Activated CD8-positive, alpha-beta memory T cell treated with anti-CD3 and anti-CD28 coated beads, Interleukin-2, amount 10 ng/mL, durations not matched to agents 7 days and 5 days (primary cell): ENCODE results near the gene SKP2. TPM values are rescaled to one million over a fixed set of nuclear protein-coding genes. Genes with fewer than 3 reads are reported as not detected.

Source experiments
- ATAC-seq: fragments of 150-1000 bp; cut with Tn5 transposase; one replicate; pipeline ENCODE4 v1.10.0; 2021; ENCODE audit warnings: moderate library complexity
- CTCF ChIA-PET: fragments of 350-600 bp; sonication (Branson Sonifier 250); formaldehyde crosslinking; loops from one replicate; lab custom pipeline; 2021; ENCODE audit warnings: antibody characterized with exemption; lab: Charles Lee
- DNase-seq: peaks from one replicate; pipeline ENCODE4 v3.0.0-alpha.2; 2020
- H3K27ac Mint-ChIP-seq: one replicate; pipeline ENCODE4 v1.8.0; 2021; ENCODE audit warnings: mild to moderate bottlenecking, mixed read lengths
- H3K27me3 Mint-ChIP-seq: one replicate; pipeline ENCODE4 v1.8.0; 2021; ENCODE audit warnings: mixed read lengths
- H3K36me3 Mint-ChIP-seq: one replicate; pipeline ENCODE4 v1.8.0; 2021; ENCODE audit warnings: mild to moderate bottlenecking, mixed read lengths
- H3K4me1 Mint-ChIP-seq: one replicate; pipeline ENCODE4 v1.8.0; 2021; ENCODE audit warnings: mixed read lengths
- H3K4me3 Mint-ChIP-seq: one replicate; pipeline ENCODE4 v1.8.0; 2021; ENCODE audit warnings: mild to moderate bottlenecking, moderate library complexity, mixed read lengths
- H3K9me3 Mint-ChIP-seq: one replicate; pipeline ENCODE4 v1.8.0; 2022; ENCODE audit warnings: low read depth, mixed read lengths
- microRNA-seq: library from miRNA; unstranded; fragments of <30 nt; microRNA quantifications from one replicate; pipeline ENCODE4 v1.2.0, GENCODE V29; 2022
- total RNA-seq, 2 experiments: library from RNA; stranded (reverse); gene quantifications; one replicate each; pipeline ENCODE4 v1.2.3, GENCODE V29; 2021

SKP2 gene
- total RNA-seq, 2 experiments from 2014 or later, result 43.5 to 52.3 TPM

- ATAC-seq (no peak), DNase-seq (no peak)
- no peak overlapping the region for H3K27ac Mint-ChIP-seq
- no peaks in the 10 kb centered on the region for H3K4me1 Mint-ChIP-seq
- no peaks in the 10 kb centered on the region for H3K9me3 Mint-ChIP-seq
- no peak overlapping the region for H3K4me3 Mint-ChIP-seq
- H3K27me3 Mint-ChIP-seq, result no peaks in the 10 kb centered on the region
- H3K36me3 Mint-ChIP-seq, result peaks cover 16% of the 10 kb centered on the region
- CTCF ChIA-PET, result no interaction called here
These were observed 70.7 kb downstream of the SKP2 start for GRCh38 chr5:36222620-36223019.

DNA sequence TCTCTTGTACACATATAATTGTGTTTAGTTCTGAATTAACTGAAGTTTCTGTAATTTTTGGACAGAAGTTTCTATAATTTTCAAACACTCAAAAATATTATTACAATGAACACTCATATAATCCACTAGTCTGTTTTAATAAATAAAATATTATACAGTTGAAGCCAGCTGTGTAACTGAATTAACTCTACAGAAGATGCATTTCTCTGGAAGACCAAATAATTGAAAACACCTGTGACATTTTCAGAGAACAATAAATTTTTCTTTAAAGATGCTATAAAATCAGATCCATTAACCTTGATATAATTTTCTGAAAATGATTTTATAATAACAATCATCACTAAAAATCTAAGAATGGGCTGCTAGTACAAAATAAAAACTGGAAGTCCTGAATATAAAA is 75.1 kb downstream of the SKP2 start:
- CTCF ChIA-PET, result interaction anchor here (1.3 to 1.5 kb wide), 2 partner anchors 14 to 15 kb away, joined by 3 to 4 read pairs; partner anchors contain the start of gene NADK2
- no peak for DNase-seq
- no peak for ATAC-seq
- peaks cover 9% of the 10 kb centered on the region for H3K36me3 Mint-ChIP-seq
- H3K4me3 Mint-ChIP-seq, result no peak overlapping the region
- no peaks in the 10 kb centered on the region for H3K27me3 Mint-ChIP-seq
- H3K27ac Mint-ChIP-seq, result no peak overlapping the region
- H3K9me3 Mint-ChIP-seq, result no peaks in the 10 kb centered on the region
- no peaks in the 10 kb centered on the region for H3K4me1 Mint-ChIP-seq

- CTCF ChIA-PET, result interaction anchor here (1.5 kb wide), 1 partner anchor 12 kb away, joined by 4 read pairs; no protein-coding TSS in a partner anchor
- Mint-ChIP-seq H3K4me3 (no peak overlapping the region), H3K36me3 (peaks cover 9% of the 10 kb centered on the region), H3K4me1 (no peaks in the 10 kb centered on the region), H3K27ac (no peak overlapping the region), H3K9me3 (no peaks in the 10 kb centered on the region), H3K27me3 (no peaks in the 10 kb centered on the region)
- ATAC-seq, result no peak
- DNase-seq, result no peak
These were observed 76.6 kb downstream of the SKP2 start for GRCh38 chr5:36228505-36228904.

- H3K27me3 Mint-ChIP-seq, result no peaks in the 10 kb centered on the region
- no peak for ATAC-seq
- H3K4me3 Mint-ChIP-seq, result no peak overlapping the region
- no peak for DNase-seq
- CTCF ChIA-PET, result interaction anchor here (0.9 to 1.1 kb wide), 2 partner anchors 11 to 151 kb away, joined by 4 read pairs; no protein-coding TSS in a partner anchor
- no peak overlapping the region for H3K27ac Mint-ChIP-seq
- no peaks in the 10 kb centered on the region for H3K4me1 Mint-ChIP-seq
- peaks cover 3% of the 10 kb centered on the region for H3K36me3 Mint-ChIP-seq
- H3K9me3 Mint-ChIP-seq, result no peaks in the 10 kb centered on the region
These were observed 78.4 kb downstream of the SKP2 start for GRCh38 chr5:36230151-36230790.

DNA sequence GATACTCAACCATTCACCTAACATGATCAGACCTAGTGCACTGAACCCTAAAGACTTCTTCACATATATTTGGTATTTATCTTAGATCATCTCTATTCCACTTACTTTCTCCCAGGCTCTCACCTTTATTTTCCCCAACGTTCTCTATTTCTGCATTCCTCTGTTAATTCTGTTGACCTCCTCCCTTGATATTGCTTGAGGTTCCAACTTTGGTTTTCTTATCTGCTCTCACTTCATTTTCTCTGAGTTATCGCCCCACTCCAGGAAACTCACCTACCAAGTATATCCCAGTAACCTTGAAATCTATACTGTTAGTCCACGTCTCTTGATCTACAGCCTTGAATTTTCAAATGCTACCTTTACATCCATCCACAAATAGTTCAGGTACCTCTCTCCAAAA is 80.6 kb downstream of the SKP2 start:
- CTCF ChIA-PET, result interaction anchor here (1.4 kb wide), 1 partner anchor 9 kb away, joined by 4 read pairs; no protein-coding TSS in a partner anchor
- no peaks in the 10 kb centered on the region for H3K36me3 Mint-ChIP-seq
- H3K4me3 Mint-ChIP-seq, result no peak overlapping the region
- peaks cover under 1% of the 10 kb centered on the region for H3K4me1 Mint-ChIP-seq
- ATAC-seq (no peak), DNase-seq (no peak)
- H3K9me3 Mint-ChIP-seq, result no peaks in the 10 kb centered on the region
- H3K27me3 Mint-ChIP-seq, result no peaks in the 10 kb centered on the region
- H3K27ac Mint-ChIP-seq, result no peak overlapping the region

Small RNA genes lying within 50 kb of the gene (microRNA-seq; reads per million reads assigned to microRNA genes)
- 20.4 reads per million, percentile 43 among the genes with 10 or more reads in this experiment for gene MIR580

Other genes with a start within 250 kb of the SKP2 start
- gene CAPSL, start 213.5 kb upstream of the SKP2 start, total RNA-seq, result under 1 TPM in 1 of 2 experiments, not detected in 1; 0.47 TPM
- not detected for gene UGT3A1, start 160.7 kb upstream of the SKP2 start, total RNA-seq
- gene UGT3A2, start 85.2 kb upstream of the SKP2 start, total RNA-seq, result under 1 TPM; 0.35 to 0.79 TPM
- 10 to 100 TPM; 13.9 to 15.1 TPM for gene LMBRD2, start 224 bp upstream of the SKP2 start, total RNA-seq
- 10 to 100 TPM; 12.5 to 14.9 TPM for gene NADK2, start 89.8 kb downstream of the SKP2 start, total RNA-seq
- not detected for gene RANBP3L, start 149.8 kb downstream of the SKP2 start, total RNA-seq